ENCODE results near the gene IL18RAP.

GRCh38 chr2:102473631-102474030, 50.7 kb downstream of the IL18RAP start:
- no peak for TF ChIP-seq CEBPB (IDR thresholded peaks at IDR 0.05)
- no peak for TF ChIP-seq USF1 (IDR thresholded peaks at IDR 0.05)
- TF ChIP-seq TAF1 (IDR thresholded peaks at IDR 0.05; ENCODE audit: low read depth), result no peak
- TF ChIP-seq, protein P1, sequence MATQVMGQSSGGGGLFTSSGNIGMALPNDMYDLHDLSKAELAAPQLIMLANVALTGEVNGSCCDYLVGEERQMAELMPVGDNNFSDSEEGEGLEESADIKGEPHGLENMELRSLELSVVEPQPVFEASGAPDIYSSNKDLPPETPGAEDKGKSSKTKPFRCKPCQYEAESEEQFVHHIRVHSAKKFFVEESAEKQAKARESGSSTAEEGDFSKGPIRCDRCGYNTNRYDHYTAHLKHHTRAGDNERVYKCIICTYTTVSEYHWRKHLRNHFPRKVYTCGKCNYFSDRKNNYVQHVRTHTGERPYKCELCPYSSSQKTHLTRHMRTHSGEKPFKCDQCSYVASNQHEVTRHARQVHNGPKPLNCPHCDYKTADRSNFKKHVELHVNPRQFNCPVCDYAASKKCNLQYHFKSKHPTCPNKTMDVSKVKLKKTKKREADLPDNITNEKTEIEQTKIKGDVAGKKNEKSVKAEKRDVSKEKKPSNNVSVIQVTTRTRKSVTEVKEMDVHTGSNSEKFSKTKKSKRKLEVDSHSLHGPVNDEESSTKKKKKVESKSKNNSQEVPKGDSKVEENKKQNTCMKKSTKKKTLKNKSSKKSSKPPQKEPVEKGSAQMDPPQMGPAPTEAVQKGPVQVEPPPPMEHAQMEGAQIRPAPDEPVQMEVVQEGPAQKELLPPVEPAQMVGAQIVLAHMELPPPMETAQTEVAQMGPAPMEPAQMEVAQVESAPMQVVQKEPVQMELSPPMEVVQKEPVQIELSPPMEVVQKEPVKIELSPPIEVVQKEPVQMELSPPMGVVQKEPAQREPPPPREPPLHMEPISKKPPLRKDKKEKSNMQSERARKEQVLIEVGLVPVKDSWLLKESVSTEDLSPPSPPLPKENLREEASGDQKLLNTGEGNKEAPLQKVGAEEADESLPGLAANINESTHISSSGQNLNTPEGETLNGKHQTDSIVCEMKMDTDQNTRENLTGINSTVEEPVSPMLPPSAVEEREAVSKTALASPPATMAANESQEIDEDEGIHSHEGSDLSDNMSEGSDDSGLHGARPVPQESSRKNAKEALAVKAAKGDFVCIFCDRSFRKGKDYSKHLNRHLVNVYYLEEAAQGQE (IDR thresholded peaks at IDR 0.05; ENCODE audit: low read depth), result no peak
- TF ChIP-seq, protein P2, sequence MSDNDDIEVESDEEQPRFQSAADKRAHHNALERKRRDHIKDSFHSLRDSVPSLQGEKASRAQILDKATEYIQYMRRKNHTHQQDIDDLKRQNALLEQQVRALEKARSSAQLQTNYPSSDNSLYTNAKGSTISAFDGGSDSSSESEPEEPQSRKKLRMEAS (IDR thresholded peaks at IDR 0.05), result no peak
